Adrenal gland (tissue), 5 donors: ENCODE results near the gene RAB33B.
"Not testable (repeated sequence)": the region's sequence is repeated elsewhere in the genome, so short reads cannot be mapped to it uniquely, and the experiment has no call there.

Experiments
- CTCF ChIP-seq, 6 experiments: fragments of 450-650 bp in 4 of 6; fragments of 200-600 bp in 2 of 6; sonication (generic) in 1 of 6; IDR thresholded peaks; 1 replicate in 5 of 6; 2 replicates in 1 of 6; pipeline versions ENCODE4 v1.5.1 to v1.8.0; 2016 to 2021; ENCODE audit warnings: antibody characterized with exemption in 6 of 6, mild to moderate bottlenecking in 2 of 6, moderate library complexity in 1 of 6
- POLR2A ChIP-seq, 2 donors: fragments of 450-650 bp; IDR thresholded peaks; one replicate each; pipeline ENCODE4 v1.6.1; 2017; ENCODE audit warnings: antibody characterized with exemption in 2 of 2, mild to moderate bottlenecking in 2 of 2, moderate library complexity in 1 of 2
- donor health status: DM: no; HTN: no; CAD: no.

- not testable (repeated sequence) for TF ChIP-seq CTCF, POLR2A (IDR thresholded peaks at IDR 0.05)
These were observed 10.6 kb downstream of the RAB33B start for GRCh38 chr4:139464512-139464911.
